Measurements from ENCODE around the gene SPTBN1.

SPTBN1 gene

GRCh38 chr2:54668711-54669110 lies 212.6 kb downstream of the SPTBN1 start:
- Mint-ChIP-seq H3K27me3 (ENCODE audit: low read depth, poor library complexity) (peaks cover 3% of the 10 kb centered on the region), H3K4me3 (no peak overlapping the region), H3K36me3 (ENCODE audit: low read depth) (peaks cover 81% of the 10 kb centered on the region), H3K27ac (no peak overlapping the region), H3K9me3 (no peaks in the 10 kb centered on the region), H3K4me1 (peaks cover 21% of the 10 kb centered on the region)
- no peak for TF ChIP-seq CTCF (IDR thresholded peaks at IDR 0.05)
- DNase-seq, result no peak

- no peaks in the 10 kb centered on the region for H3K9me3 Mint-ChIP-seq
- H3K4me3 Mint-ChIP-seq, result no peak overlapping the region
- peaks cover 6% of the 10 kb centered on the region for H3K27me3 Mint-ChIP-seq (ENCODE audit: low read depth, poor library complexity)
- no peak overlapping the region for H3K27ac Mint-ChIP-seq
- DNase-seq, result no peak
- peaks cover 27% of the 10 kb centered on the region for H3K4me1 Mint-ChIP-seq
- no peak for TF ChIP-seq CTCF (IDR thresholded peaks at IDR 0.05)
- peaks cover 69% of the 10 kb centered on the region for H3K36me3 Mint-ChIP-seq (ENCODE audit: low read depth)
Measured at GRCh38 chr2:54669677-54670484, 213.8 kb downstream of the SPTBN1 start.

GRCh38 chr2:54670485-54671009 lies 214.4 kb downstream of the SPTBN1 start:
- Mint-ChIP-seq H3K27ac (no peak overlapping the region), H3K4me3 (no peak overlapping the region), H3K4me1 (peaks cover 24% of the 10 kb centered on the region), H3K36me3 (ENCODE audit: low read depth) (peaks cover 65% of the 10 kb centered on the region), H3K27me3 (ENCODE audit: low read depth, poor library complexity) (peaks cover 6% of the 10 kb centered on the region), H3K9me3 (no peaks in the 10 kb centered on the region)
- TF ChIP-seq CTCF (IDR thresholded peaks at IDR 0.05), result no peak
- DNase-seq, result no peak

- TF ChIP-seq CTCF (IDR thresholded peaks at IDR 0.05), result no peak
- DNase-seq, result no peak
- peaks cover 6% of the 10 kb centered on the region for H3K27me3 Mint-ChIP-seq (ENCODE audit: low read depth, poor library complexity)
- peaks cover 22% of the 10 kb centered on the region for H3K4me1 Mint-ChIP-seq
- peaks cover 60% of the 10 kb centered on the region for H3K36me3 Mint-ChIP-seq (ENCODE audit: low read depth)
- no peak overlapping the region for H3K4me3 Mint-ChIP-seq
- no peaks in the 10 kb centered on the region for H3K9me3 Mint-ChIP-seq
- no peak overlapping the region for H3K27ac Mint-ChIP-seq
Measured at GRCh38 chr2:54671010-54671409, 214.9 kb downstream of the SPTBN1 start.

- Mint-ChIP-seq H3K27me3 (ENCODE audit: low read depth, poor library complexity) (peaks cover 6% of the 10 kb centered on the region), H3K4me3 (no peak overlapping the region), H3K9me3 (no peaks in the 10 kb centered on the region), H3K4me1 (peaks cover 21% of the 10 kb centered on the region), H3K36me3 (ENCODE audit: low read depth) (peaks cover 52% of the 10 kb centered on the region), H3K27ac (no peak overlapping the region)
- TF ChIP-seq CTCF (IDR thresholded peaks at IDR 0.05), result no peak
- no peak for DNase-seq
Measured at GRCh38 chr2:54671875-54672589, 215.9 kb downstream of the SPTBN1 start.

Measured in nephron progenitor cell (in vitro differentiated cells).